ENCODE results near the gene SNX25. TPM values are rescaled to one million over a fixed set of nuclear protein-coding genes. Genes with fewer than 3 reads are reported as not detected.
"Not testable (repeated sequence)": the region's sequence is repeated elsewhere in the genome, so short reads cannot be mapped to it uniquely, and the experiment has no call there.

The SNX25 gene
- total and polyA plus RNA-seq, 2 donors (not counting 1 experiment from before 2014, with no cell fraction given), result 12.0 to 77.6 TPM

- Mint-ChIP-seq H3K27ac (no peak overlapping the region), H3K9me3 (ENCODE audit: insufficient read depth) (no peaks in the 10 kb centered on the region), H3K4me3 (peak overlapping the region; percentile 9), H3K27me3 (no peaks in the 10 kb centered on the region), H3K4me1 (peaks cover 55% of the 10 kb centered on the region)
- no peak overlapping the region for H3K27ac ChIP-seq (ENCODE audit: low read length in 2 of 2)
- H3K79me2 ChIP-seq (ENCODE audit: control insufficient read depth, insufficient read depth, low read length), result peaks cover 65% of the 10 kb centered on the region
- H3K27me3 ChIP-seq (replicated peaks in 1 of 4; ENCODE audit: control extremely low read depth in 1 of 4, control insufficient read depth in 3 of 4, insufficient read depth in 4 of 4, low read length in 3 of 4), result no peaks in the 10 kb centered on the region
- no peak overlapping the region for H3K4me3 ChIP-seq (ENCODE audit: control extremely low read depth in 1 of 5, extremely low read depth in 1 of 5, insufficient read depth in 1 of 5, low read depth in 2 of 5, low read length in 4 of 5)
- H3K9me3 ChIP-seq (ENCODE audit: control extremely low read depth in 1 of 3, control insufficient read depth in 2 of 3, insufficient read depth in 1 of 3, low read length in 2 of 3), result no peaks in the 10 kb centered on the region
- TF ChIP-seq CTCF (IDR thresholded peaks at IDR 0.05), result no peak
- TF ChIP-seq EZH2 (IDR thresholded peaks at IDR 0.05; ENCODE audit: borderline replicate concordance, insufficient read depth, low read depth, low read length, poor library complexity, severe bottlenecking), result no peak
- H3K36me3 ChIP-seq (replicated peaks in 1 of 2; ENCODE audit: control extremely low read depth in 1 of 2, control insufficient read depth in 1 of 2, extremely low read depth in 1 of 2, insufficient read depth in 2 of 2, low read length in 1 of 2), result no peaks in the 10 kb centered on the region
- WGBS (ENCODE audit: insufficient coverage), result 89% methylated on average over 3 of the region's 8 CpGs
- peaks cover 34 to 54% of the 10 kb centered on the region in 2 donors for H3K4me1 ChIP-seq (ENCODE audit: control insufficient read depth in 2 of 2, insufficient read depth in 2 of 2, low read length in 2 of 2)
- H3K4me2 ChIP-seq (replicated peaks; ENCODE audit: low read depth, low read length, poor library complexity, severe bottlenecking), result peak overlapping the region; percentile 16
- H3K9ac ChIP-seq (ENCODE audit: low read length), result no peak overlapping the region
- no peaks in the 10 kb centered on the region for H4K20me1 ChIP-seq (ENCODE audit: control insufficient read depth, insufficient read depth, low read length, poor library complexity, severe bottlenecking)
- ChIA-PET POLR2A (no interaction called here), CTCF (interaction anchor here (1.1 kb wide), 1 partner anchor 63 kb away, joined by 3 read pairs; the partner anchor contains the start of gene SLC25A4)
- ATAC-seq (ENCODE audit: low read depth), result no peak
- H2AFZ ChIP-seq (ENCODE audit: insufficient read depth, low read depth, low read length, poor library complexity, severe bottlenecking), result no peak overlapping the region
- intact Hi-C loops (cut with micrococcal nuclease), result loop anchor here (2.0 kb wide), 1 partner anchor 191 kb away; the partner anchor contains the start of gene ANKRD37
- peak; percentile 31 for DNase-seq
Measured at GRCh38 chr4:185205697-185206342, 3.6 kb upstream of the SNX25 start.

DNA sequence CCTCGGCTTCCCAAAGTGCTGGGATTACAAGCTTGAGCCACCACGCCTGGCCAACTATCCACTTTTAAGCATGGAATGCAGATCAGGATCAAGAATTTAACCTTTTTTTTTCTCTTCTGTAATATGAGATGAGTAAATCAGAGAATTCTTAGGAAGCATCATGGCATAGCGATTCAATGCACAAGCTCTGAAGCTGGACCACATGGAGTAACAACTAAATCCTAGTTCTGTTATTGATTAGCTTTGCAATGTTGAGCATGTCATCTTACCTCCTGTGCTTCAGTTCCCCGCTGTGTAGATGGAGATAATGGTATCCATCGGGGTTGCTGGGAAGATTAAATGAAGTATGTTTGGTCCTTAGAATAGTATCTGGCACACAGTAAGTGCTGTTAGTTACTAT is 1.9 kb upstream of the SNX25 start:
- Histone ChIP-seq H3K4me3 (ENCODE audit: control extremely low read depth in 1 of 5, extremely low read depth in 1 of 5, insufficient read depth in 1 of 5, low read depth in 2 of 5, low read length in 4 of 5) (no peak overlapping the region), H3K27me3 (replicated peaks in 1 of 4; ENCODE audit: control extremely low read depth in 1 of 4, control insufficient read depth in 3 of 4, insufficient read depth in 4 of 4, low read length in 3 of 4) (no peaks in the 10 kb centered on the region), H2AFZ (ENCODE audit: insufficient read depth, low read depth, low read length, poor library complexity, severe bottlenecking) (no peak overlapping the region), H3K4me2 (replicated peaks; ENCODE audit: low read depth, low read length, poor library complexity, severe bottlenecking) (no peak overlapping the region), H3K9ac (ENCODE audit: low read length) (no peak overlapping the region), H3K36me3 (replicated peaks in 1 of 2; ENCODE audit: control extremely low read depth in 1 of 2, control insufficient read depth in 1 of 2, extremely low read depth in 1 of 2, insufficient read depth in 2 of 2, low read length in 1 of 2) (no peaks in the 10 kb centered on the region), H3K4me1 (ENCODE audit: control insufficient read depth in 2 of 2, insufficient read depth in 2 of 2, low read length in 2 of 2) (peaks cover 47 to 60% of the 10 kb centered on the region in 2 donors), H4K20me1 (ENCODE audit: control insufficient read depth, insufficient read depth, low read length, poor library complexity, severe bottlenecking) (peaks cover 4% of the 10 kb centered on the region), H3K9me3 (ENCODE audit: control extremely low read depth in 1 of 3, control insufficient read depth in 2 of 3, insufficient read depth in 1 of 3, low read length in 2 of 3) (no peaks in the 10 kb centered on the region), H3K79me2 (ENCODE audit: control insufficient read depth, insufficient read depth, low read length) (peaks cover 74% of the 10 kb centered on the region), H3K27ac (ENCODE audit: low read length in 2 of 2) (no peak overlapping the region)
- intact Hi-C loops (cut with micrococcal nuclease), result no loop called here
- no peak for TF ChIP-seq EZH2 (IDR thresholded peaks at IDR 0.05; ENCODE audit: borderline replicate concordance, insufficient read depth, low read depth, low read length, poor library complexity, severe bottlenecking)
- no peak for TF ChIP-seq CTCF (IDR thresholded peaks at IDR 0.05)
- DNase-seq (no peak), ATAC-seq (ENCODE audit: low read depth) (no peak)
- Mint-ChIP-seq H3K9me3 (ENCODE audit: insufficient read depth) (no peaks in the 10 kb centered on the region), H3K27me3 (no peaks in the 10 kb centered on the region), H3K4me1 (peaks cover 59% of the 10 kb centered on the region), H3K4me3 (no peak overlapping the region), H3K27ac (no peak overlapping the region)
- WGBS (ENCODE audit: insufficient coverage), result 100% methylated on average over 3 of the region's 5 CpGs
- POLR2A ChIA-PET, result interaction anchor here (0.7 kb wide), 3 partner anchors 56 to 256 kb away, joined by 3 to 4 read pairs (median 3); a partner anchor contains a TSS
- CTCF ChIA-PET, result interaction anchor here (0.5 to 1.2 kb wide), 3 partner anchors 9 to 50 kb away, joined by 3 to 5 read pairs (median 3); no protein-coding TSS in a partner anchor

- H3K4me1 Mint-ChIP-seq, result peaks cover 63% of the 10 kb centered on the region
- not testable (repeated sequence) for H3K9me3 ChIP-seq (ENCODE audit: control extremely low read depth in 1 of 3, control insufficient read depth in 2 of 3, insufficient read depth in 1 of 3, low read length in 2 of 3); H4K20me1 ChIP-seq (ENCODE audit: control insufficient read depth, insufficient read depth, low read length, poor library complexity, severe bottlenecking); H3K27me3 Mint-ChIP-seq; H3K36me3 ChIP-seq (replicated peaks in 1 of 2; ENCODE audit: control extremely low read depth in 1 of 2, control insufficient read depth in 1 of 2, extremely low read depth in 1 of 2, insufficient read depth in 2 of 2, low read length in 1 of 2); H3K27ac Mint-ChIP-seq; H3K27me3 ChIP-seq (replicated peaks in 1 of 4; ENCODE audit: control extremely low read depth in 1 of 4, control insufficient read depth in 3 of 4, insufficient read depth in 4 of 4, low read length in 3 of 4); H3K4me3 Mint-ChIP-seq; H3K9me3 Mint-ChIP-seq (ENCODE audit: insufficient read depth); DNase-seq
- peaks cover 56 to 66% of the 10 kb centered on the region in 2 donors for H3K4me1 ChIP-seq (ENCODE audit: control insufficient read depth in 2 of 2, insufficient read depth in 2 of 2, low read length in 2 of 2)
- intact Hi-C loops (cut with micrococcal nuclease), result loop anchor here (1.0 to 5.0 kb wide), 9 partner anchors 38 to 983 kb away; partner anchors contain the start of genes ANKRD37, CASP3, CYP4V2 and PRIMPOL
- ATAC-seq (ENCODE audit: low read depth), result peak; percentile 12
- POLR2A ChIA-PET, result interaction anchor here (1.3 to 1.4 kb wide), 2 partner anchors 67 to 216 kb away, joined by 3 to 4 read pairs; partner anchors contain the start of genes SLC25A4 and UFSP2
- H3K79me2 ChIP-seq (ENCODE audit: control insufficient read depth, insufficient read depth, low read length), result peaks cover 91% of the 10 kb centered on the region
- H3K4me2 ChIP-seq (replicated peaks; ENCODE audit: low read depth, low read length, poor library complexity, severe bottlenecking), result peak overlapping the region; percentile 82
- peak overlapping the region; percentile 84 for H3K9ac ChIP-seq (ENCODE audit: low read length)
- WGBS (ENCODE audit: insufficient coverage), result under 1% methylated on average over 39 of the region's 39 CpGs
- H3K27ac ChIP-seq (ENCODE audit: low read length in 2 of 2), result peak overlapping the region in 1 of 2 donors; percentile 73
- peak overlapping the region; percentile 59 for H2AFZ ChIP-seq (ENCODE audit: insufficient read depth, low read depth, low read length, poor library complexity, severe bottlenecking)
- peak overlapping the region in 4 of 5 experiments; percentile 70 to 87 (median 75) for H3K4me3 ChIP-seq (ENCODE audit: control extremely low read depth in 1 of 5, extremely low read depth in 1 of 5, insufficient read depth in 1 of 5, low read depth in 2 of 5, low read length in 4 of 5)
- CTCF ChIA-PET, result interaction anchor here (1.2 to 1.3 kb wide), 2 partner anchors 17 to 216 kb away, joined by 3 read pairs; partner anchors contain the start of gene UFSP2
Measured at GRCh38 chr4:185209852-185210101, 379 bp downstream of the SNX25 start.

All from B cell (primary cell).